Measurements from ENCODE around the gene KLHL26. TPM values are rescaled to one million over a fixed set of nuclear protein-coding genes. Genes with fewer than 3 reads are reported as not detected.

Gene KLHL26
- total RNA-seq, 2 experiments from 2014 or later, result 10.0 to 11.4 TPM

DNA sequence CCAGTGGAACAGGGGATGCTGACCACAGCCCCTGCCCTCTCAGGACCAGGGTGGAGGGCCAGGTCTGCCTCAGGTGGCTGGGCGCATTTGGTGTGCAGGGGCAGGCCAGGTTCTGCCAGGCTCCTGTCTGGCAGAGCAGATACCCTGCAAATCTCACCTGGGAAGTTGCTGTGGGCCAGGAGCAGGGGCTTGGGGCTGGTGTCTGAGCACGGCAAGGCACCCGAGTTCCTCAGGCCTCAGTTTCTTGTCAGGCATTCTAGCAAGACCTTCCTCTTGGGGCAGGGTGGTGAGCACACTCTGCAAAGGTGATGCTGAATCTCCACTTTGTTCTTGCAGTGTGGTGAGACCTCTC lies 47.8 kb downstream of the KLHL26 start:
- peaks cover 21% of the 10 kb centered on the region for H3K4me1 Mint-ChIP-seq
- H3K4me3 Mint-ChIP-seq, result peak overlapping the region; percentile 64
- no peaks in the 10 kb centered on the region for H3K27me3 Mint-ChIP-seq
- no peak for DNase-seq
- no peaks in the 10 kb centered on the region for H3K36me3 Mint-ChIP-seq (ENCODE audit: low read depth)
- no peaks in the 10 kb centered on the region for H3K9me3 Mint-ChIP-seq
- POLR2A ChIA-PET, result no interaction called here
- H3K27ac Mint-ChIP-seq, result peak overlapping the region; percentile 68
- CTCF ChIA-PET, result interaction anchor here (0.9 to 1.3 kb wide), 2 partner anchors 16 to 22 kb away, joined by 3 to 4 read pairs; no protein-coding TSS in a partner anchor

DNA sequence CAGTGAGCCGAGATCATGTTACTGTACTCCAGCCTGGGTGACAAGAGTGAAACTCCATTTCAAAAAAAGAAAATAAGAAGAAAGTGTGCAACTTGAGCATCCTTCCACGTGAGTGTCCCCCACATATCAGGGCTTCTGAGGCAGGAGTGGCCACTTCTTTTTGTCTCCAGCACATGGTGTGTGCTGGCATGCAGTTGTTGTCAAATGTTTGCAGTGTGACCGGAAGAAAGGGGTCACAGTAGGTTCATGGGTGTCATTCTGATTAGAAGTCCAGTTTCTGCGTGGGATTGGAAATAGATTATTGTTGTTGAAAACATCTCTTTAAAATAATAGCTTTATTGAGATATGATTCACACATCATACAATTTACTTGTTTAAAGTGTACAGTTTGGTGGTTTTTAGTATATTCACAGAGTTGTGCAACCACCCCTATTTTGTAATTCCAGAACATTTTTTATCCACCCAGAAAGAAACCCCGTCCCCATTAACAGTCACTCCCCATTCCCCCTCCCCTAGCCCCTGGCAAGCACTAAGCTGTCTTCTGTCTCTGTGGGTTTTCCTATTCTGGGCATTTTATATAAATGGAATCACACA lies 48.9 kb downstream of the KLHL26 start:
- ChIA-PET POLR2A (no interaction called here), CTCF (interaction anchor here (1.3 kb wide), 1 partner anchor 21 kb away, joined by 3 read pairs; no protein-coding TSS in a partner anchor)
- Mint-ChIP-seq H3K4me3 (no peak overlapping the region), H3K9me3 (no peaks in the 10 kb centered on the region), H3K27ac (no peak overlapping the region), H3K36me3 (ENCODE audit: low read depth) (no peaks in the 10 kb centered on the region), H3K27me3 (no peaks in the 10 kb centered on the region), H3K4me1 (peaks cover 21% of the 10 kb centered on the region)
- DNase-seq, result no peak

DNA sequence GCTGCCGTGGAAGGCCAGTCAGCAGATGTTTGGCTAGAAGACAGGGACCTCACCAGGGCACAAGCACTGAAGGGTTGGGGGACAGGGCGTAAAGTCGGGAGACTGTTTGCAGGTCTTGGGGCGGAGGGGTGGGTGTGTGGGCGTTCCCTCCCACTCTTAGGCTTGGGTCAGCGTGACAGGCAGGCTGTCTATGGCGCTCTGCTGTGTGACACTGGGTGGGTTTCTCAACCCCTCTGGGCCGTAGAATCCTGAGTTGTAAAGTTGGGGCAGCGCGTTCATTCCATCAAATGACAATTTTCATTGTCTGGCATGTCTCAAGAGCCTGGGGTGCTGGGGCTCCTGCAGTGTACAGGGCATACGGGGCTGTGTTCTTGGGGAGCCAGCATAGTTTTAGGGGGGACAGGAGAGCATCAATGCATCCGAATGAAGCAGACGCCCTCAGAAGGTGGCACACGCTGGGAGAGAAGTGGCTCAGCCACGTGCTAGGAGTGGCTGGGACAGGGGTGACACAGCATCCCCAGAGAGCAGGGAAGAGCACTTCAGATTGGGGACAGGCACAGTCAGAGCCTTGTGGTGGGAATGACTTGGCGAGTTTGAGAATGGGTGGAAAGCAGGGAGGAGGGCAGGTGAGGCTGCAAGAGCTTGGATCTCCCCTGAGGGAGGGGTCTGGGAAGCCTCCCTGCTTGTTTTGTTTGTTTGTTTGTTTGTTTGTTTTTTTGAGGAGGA lies 51.1 kb downstream of the KLHL26 start:
- POLR2A ChIA-PET, result no interaction called here
- H3K27me3 Mint-ChIP-seq, result no peaks in the 10 kb centered on the region
- CTCF ChIA-PET, result no interaction called here
- no peak for DNase-seq
- H3K9me3 Mint-ChIP-seq, result no peaks in the 10 kb centered on the region
- H3K27ac Mint-ChIP-seq, result no peak overlapping the region
- H3K4me3 Mint-ChIP-seq, result no peak overlapping the region
- H3K4me1 Mint-ChIP-seq, result peaks cover 16% of the 10 kb centered on the region
- no peaks in the 10 kb centered on the region for H3K36me3 Mint-ChIP-seq (ENCODE audit: low read depth)

DNA sequence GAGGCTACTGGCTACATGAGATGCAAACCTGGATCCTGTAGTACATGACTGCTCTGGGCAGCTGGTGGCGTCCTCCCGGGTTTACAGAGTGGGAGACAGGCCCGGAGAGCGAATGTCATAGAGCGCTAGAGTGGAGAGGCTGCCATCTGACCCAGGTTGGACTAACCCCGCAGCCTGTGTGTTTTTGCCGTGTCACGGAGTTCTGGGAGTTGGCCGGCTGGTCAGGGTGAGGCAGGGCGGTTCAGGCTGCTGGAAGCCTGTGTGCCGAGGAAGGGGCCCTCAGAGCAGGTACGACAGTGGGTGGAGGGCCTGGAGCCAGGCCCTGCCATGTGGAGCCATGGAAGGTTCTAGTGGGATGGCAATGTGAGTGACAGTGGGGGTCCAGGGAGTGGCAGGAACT lies 59.2 kb downstream of the KLHL26 start:
- DNase-seq, result no peak
- POLR2A ChIA-PET, result no interaction called here
- no peaks in the 10 kb centered on the region for H3K36me3 Mint-ChIP-seq (ENCODE audit: low read depth)
- H3K27me3 Mint-ChIP-seq, result no peaks in the 10 kb centered on the region
- no peak overlapping the region for H3K4me3 Mint-ChIP-seq
- no peaks in the 10 kb centered on the region for H3K9me3 Mint-ChIP-seq
- H3K27ac Mint-ChIP-seq, result no peak overlapping the region
- CTCF ChIA-PET, result no interaction called here
- H3K4me1 Mint-ChIP-seq, result peaks cover 23% of the 10 kb centered on the region

DNA sequence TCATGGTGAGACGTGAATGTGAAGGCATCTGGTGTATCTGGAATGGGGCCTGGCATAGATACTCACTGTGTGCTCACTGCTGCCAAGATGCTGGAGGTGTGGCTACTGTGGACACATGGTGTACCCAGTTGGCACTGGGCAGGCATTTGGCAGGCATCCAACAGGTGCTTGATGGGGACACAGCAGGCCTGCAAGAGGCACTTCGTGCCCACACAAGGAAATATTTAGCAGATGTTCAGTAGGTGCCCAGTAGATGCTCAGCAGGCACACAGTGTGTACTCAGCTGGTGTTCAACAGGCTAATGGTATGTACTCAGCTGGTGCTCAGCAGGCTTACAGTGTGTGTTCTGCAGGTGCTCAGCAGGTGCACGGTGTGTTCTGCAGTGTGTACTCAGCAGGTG lies 60.9 kb downstream of the KLHL26 start:
- H3K4me1 Mint-ChIP-seq, result peaks cover 27% of the 10 kb centered on the region
- DNase-seq, result no peak
- H3K9me3 Mint-ChIP-seq, result no peaks in the 10 kb centered on the region
- no peak overlapping the region for H3K4me3 Mint-ChIP-seq
- no peak overlapping the region for H3K27ac Mint-ChIP-seq
- H3K27me3 Mint-ChIP-seq, result no peaks in the 10 kb centered on the region
- CTCF ChIA-PET, result no interaction called here
- POLR2A ChIA-PET, result no interaction called here
- H3K36me3 Mint-ChIP-seq (ENCODE audit: low read depth), result no peaks in the 10 kb centered on the region

DNA sequence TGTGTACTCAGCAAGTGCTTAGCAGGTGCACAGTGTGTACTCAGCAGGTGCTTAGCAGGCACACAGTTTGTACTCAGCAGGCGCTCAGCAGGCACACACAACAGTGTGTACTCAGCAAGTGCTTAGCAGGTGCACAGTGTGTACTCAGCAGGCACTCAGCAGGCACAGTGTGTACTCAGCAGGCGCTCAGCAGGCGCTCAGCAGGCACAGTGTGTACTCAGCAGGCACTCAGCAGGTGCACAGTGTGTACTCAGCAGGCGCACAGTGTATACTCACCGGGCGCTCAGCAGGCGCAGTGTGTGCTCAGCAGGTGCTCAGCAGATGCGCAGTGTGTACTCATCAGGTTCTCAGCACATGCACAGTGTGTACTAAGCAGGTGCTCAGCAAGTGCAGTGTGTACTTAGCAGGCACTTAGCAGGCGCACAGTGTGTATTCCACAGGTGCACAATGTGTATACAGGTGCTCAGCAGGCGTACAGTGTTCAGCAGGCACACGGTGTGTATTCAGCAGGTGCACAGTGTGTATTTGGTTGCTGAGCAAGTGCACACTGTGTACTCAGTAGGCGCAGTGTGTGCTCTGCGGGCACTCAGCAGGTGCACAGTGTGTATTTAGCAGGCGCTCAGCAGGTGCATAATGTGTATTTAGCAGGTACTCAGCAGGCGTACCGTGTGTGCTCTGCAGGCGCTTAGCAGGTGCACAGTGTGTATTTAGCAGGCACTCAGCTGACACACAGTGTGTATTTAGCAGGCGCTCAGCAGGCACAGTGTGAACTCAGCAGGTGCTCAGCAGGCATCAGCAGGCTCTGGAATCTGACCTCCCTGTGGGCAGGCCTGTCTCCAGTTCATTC lies 61.7 kb downstream of the KLHL26 start:
- Mint-ChIP-seq H3K27me3 (no peaks in the 10 kb centered on the region), H3K4me1 (peaks cover 27% of the 10 kb centered on the region), H3K36me3 (ENCODE audit: low read depth) (no peaks in the 10 kb centered on the region), H3K4me3 (no peak overlapping the region), H3K9me3 (no peaks in the 10 kb centered on the region), H3K27ac (peak overlapping the region; percentile 94)
- no peak for DNase-seq
- CTCF ChIA-PET, result no interaction called here
- POLR2A ChIA-PET, result no interaction called here

DNA sequence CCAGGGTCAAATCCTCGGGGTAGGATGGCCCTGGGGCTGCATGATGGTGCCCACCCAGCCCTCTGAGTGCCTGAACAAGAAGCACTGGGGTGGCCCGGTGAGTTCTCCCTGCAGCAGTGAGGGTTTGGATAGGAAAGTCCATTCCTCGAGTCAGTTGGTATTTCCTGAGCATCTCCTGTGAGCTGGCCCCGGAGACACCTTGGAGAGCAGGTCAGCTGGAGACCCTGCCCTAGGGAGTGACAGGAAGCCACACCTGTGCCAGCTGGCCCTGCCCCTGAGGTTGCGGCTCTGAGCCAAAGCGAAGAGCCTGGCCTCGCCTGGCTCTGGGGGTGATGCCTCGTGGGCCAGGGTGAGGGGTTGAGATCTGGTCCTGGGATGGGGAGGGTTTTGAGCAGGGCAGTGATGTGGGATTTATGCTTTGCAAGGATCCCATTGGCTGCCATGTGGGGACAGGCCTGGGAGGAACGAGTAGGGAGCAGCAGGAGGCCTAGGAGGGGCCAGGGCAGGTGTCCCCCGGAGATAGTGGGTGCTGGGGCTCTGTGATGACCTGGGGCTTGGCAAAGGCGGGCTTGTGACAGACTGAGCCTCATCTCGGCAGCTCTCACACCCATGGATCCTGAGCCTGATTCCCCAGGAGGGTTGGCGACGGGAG lies 62.7 kb downstream of the KLHL26 start:
- Mint-ChIP-seq H3K9me3 (no peaks in the 10 kb centered on the region), H3K27me3 (no peaks in the 10 kb centered on the region), H3K4me1 (peaks cover 27% of the 10 kb centered on the region), H3K36me3 (ENCODE audit: low read depth) (no peaks in the 10 kb centered on the region), H3K27ac (peak overlapping the region; percentile 94), H3K4me3 (peak overlapping the region; percentile 76)
- ChIA-PET CTCF (interaction anchor here (0.6 to 0.7 kb wide), 4 partner anchors 9 to 1067 kb away, joined by 3 to 5 read pairs (median 4); no protein-coding TSS in a partner anchor), POLR2A (interaction anchor here (0.6 kb wide), 2 partner anchors 13 to 141 kb away, joined by 4 to 6 read pairs; no protein-coding TSS in a partner anchor)
- DNase-seq, result no peak

DNA sequence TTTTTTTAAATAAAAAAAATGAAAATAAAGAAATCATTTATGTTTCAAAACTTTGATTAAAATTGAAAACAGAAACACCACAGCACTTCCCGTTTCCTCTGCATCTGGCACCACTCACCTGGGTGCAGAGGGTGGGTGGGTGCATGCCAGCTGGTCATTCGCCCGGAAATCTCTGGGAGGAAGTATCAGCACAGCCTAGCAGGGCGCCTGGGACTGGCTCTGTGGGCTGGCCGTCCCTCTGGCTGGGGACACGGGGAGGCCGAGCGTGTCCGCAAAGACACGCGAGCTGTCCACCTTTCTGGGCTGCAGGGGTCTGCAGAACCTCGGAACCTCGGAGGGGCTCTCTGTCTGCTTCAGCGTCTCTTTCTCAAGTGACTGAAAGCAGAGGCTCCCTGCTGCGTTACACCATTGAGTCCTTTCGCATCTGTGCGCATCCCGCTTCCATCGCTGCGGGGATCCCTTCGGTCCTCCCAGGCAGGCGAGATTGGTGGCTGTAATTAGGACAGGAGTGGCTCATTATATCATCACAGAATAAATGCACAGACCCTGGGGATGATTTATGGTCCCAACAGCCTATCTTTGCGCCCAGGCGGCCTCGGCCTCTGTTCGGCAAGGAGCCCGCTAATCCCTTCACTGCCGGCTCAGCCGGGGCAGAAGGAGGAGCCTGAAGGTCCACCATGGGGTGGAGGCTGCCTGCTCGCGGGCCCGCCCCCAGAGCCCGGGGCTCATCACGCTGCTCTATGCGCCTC lies 63.8 kb downstream of the KLHL26 start:
- ChIA-PET CTCF (interaction anchor here (0.6 to 1.2 kb wide), 4 partner anchors 10 to 286 kb away, joined by 3 to 5 read pairs (median 4); no protein-coding TSS in a partner anchor), POLR2A (interaction anchor here (0.6 kb wide), 2 partner anchors 12 to 140 kb away, joined by 4 to 6 read pairs; no protein-coding TSS in a partner anchor)
- DNase-seq, result peak; percentile 78
- Mint-ChIP-seq H3K4me1 (peaks cover 30% of the 10 kb centered on the region), H3K4me3 (peak overlapping the region; percentile 76), H3K27me3 (no peaks in the 10 kb centered on the region), H3K9me3 (no peaks in the 10 kb centered on the region), H3K36me3 (ENCODE audit: low read depth) (no peaks in the 10 kb centered on the region), H3K27ac (peak overlapping the region; percentile 94)

DNA sequence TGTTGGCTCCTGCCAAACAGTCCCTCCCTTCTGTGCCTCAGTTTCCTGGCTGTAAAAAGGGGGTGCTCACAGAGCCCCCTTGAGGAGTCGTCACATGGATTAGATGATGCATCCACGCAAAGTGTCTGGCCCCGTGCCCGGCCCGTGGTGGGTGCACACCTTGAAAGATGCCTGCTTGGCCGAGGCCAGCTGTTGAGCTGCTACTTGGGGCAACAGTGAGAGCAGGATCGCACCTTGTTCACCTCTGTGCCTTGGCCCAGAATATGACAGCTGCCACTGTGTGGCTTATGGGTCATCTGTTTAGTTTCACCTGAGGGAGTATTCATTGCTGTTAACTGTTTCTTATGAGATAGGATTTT lies 64.4 kb downstream of the KLHL26 start:
- no peak for DNase-seq
- Mint-ChIP-seq H3K36me3 (ENCODE audit: low read depth) (no peaks in the 10 kb centered on the region), H3K9me3 (no peaks in the 10 kb centered on the region), H3K4me1 (peaks cover 30% of the 10 kb centered on the region), H3K4me3 (peak overlapping the region; percentile 76), H3K27me3 (no peaks in the 10 kb centered on the region), H3K27ac (peak overlapping the region; percentile 94)
- ChIA-PET CTCF (interaction anchor here (0.6 to 1.2 kb wide), 2 partner anchors 9 to 12 kb away, joined by 3 to 4 read pairs; no protein-coding TSS in a partner anchor), POLR2A (no interaction called here)

DNA sequence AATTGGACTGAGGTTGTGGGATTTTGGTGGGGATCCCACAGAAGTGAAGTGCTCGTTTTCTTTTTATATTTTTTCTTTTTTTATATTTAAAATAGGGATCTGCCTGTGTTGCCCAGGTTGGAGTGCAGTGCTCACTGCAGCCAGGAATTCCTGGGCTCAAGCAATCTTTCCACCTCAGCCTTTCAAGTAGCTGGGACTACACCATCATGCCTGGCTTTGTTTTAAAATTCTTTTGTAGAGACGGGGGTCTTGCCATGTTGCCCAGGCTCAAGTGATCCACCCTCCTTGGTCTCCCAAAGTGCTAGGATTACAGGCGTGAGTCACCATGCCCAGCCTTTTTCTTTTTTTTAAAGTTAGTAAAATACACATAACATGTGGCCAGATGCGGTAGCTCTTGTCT lies 67.2 kb downstream of the KLHL26 start:
- Mint-ChIP-seq H3K4me1 (peaks cover 25% of the 10 kb centered on the region), H3K4me3 (no peak overlapping the region), H3K27ac (no peak overlapping the region), H3K27me3 (peaks cover 5% of the 10 kb centered on the region), H3K36me3 (ENCODE audit: low read depth) (no peaks in the 10 kb centered on the region), H3K9me3 (no peaks in the 10 kb centered on the region)
- ChIA-PET CTCF (no interaction called here), POLR2A (no interaction called here)
- no peak for DNase-seq

DNA sequence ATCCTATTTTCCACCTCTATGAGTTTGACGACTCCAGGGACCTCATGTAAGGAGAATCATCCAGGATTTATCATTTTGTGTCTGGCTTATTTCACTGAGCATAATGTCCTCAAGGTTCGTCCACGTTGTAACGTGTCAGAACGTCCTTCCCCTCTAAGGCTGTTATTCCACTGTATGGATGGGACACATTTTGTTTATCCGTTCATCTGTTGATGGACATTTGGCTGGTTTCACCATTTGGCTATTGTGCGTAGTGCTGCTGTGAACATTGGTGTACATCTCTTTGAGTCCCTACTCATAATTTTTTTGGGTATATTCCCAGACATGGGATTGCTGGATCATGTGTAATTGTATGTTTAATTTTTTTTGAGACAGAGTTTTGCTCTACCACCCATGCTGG lies 68.1 kb downstream of the KLHL26 start:
- POLR2A ChIA-PET, result no interaction called here
- DNase-seq, result no peak
- Mint-ChIP-seq H3K27me3 (peaks cover 5% of the 10 kb centered on the region), H3K27ac (no peak overlapping the region), H3K9me3 (no peaks in the 10 kb centered on the region), H3K4me3 (no peak overlapping the region), H3K36me3 (ENCODE audit: low read depth) (no peaks in the 10 kb centered on the region), H3K4me1 (peaks cover 16% of the 10 kb centered on the region)
- CTCF ChIA-PET, result no interaction called here
